Common myeloid progenitor, CD34-positive (primary cell): Measurements from ENCODE around the gene PXN.

Source experiments
- CTCF ChIA-PET: fragments of 350-600 bp; sonication (Branson Sonifier 250); formaldehyde crosslinking; loops from one replicate; lab custom pipeline; 2021; ENCODE audit warnings: antibody characterized with exemption; lab: Charles Lee
- POLR2A ChIA-PET: fragments of 350-600 bp; sonication (Branson Sonifier 250); formaldehyde crosslinking; loops from one replicate; lab custom pipeline; 2021; ENCODE audit warnings: antibody characterized with exemption; lab: Charles Lee
- DNase-seq, 3 donors: peaks; one replicate each; pipeline versions ENCODE4 v3.0.0 to v3.0.0-alpha.2; 2013
- H3K27ac ChIP-seq, 2 experiments: 1 replicate in 1 of 2; 2 replicates in 1 of 2; pipeline ENCODE4 v1.7.0; 2013; ENCODE audit warnings: inconsistent platforms in 2 of 2, low read length in 2 of 2, mild to moderate bottlenecking in 2 of 2, low read depth in 1 of 2, moderate library complexity in 1 of 2; ENCODE audit not compliant: severe bottlenecking in 2 of 2, insufficient read depth in 1 of 2, poor library complexity in 1 of 2
- H3K27me3 ChIP-seq, 5 experiments: replicated peaks in 2 of 5; 1 replicate in 3 of 5; 2 replicates in 2 of 5; pipeline versions ENCODE4 v1.6.1 to v1.7.0; 2013; ENCODE audit warnings: low read length in 4 of 5, mild to moderate bottlenecking in 2 of 5, moderate library complexity in 2 of 5, inconsistent platforms in 1 of 5; ENCODE audit not compliant: insufficient read depth in 5 of 5, control insufficient read depth in 4 of 5
- H3K36me3 ChIP-seq, 4 experiments: 1 replicate in 2 of 4; 2 replicates in 2 of 4; pipeline versions ENCODE4 v1.6.1 to v1.7.0; 2013; ENCODE audit warnings: low read length in 3 of 4, control low read depth in 1 of 4, mild to moderate bottlenecking in 1 of 4; ENCODE audit not compliant: control insufficient read depth in 4 of 4, insufficient read depth in 4 of 4
- H3K4me1 ChIP-seq, 4 experiments: 1 replicate in 3 of 4; 2 replicates in 1 of 4; pipeline versions ENCODE4 v1.6.1 to v1.7.1; 2013; ENCODE audit warnings: low read length in 3 of 4, mild to moderate bottlenecking in 3 of 4, control low read depth in 1 of 4, inconsistent platforms in 1 of 4, moderate library complexity in 1 of 4; ENCODE audit not compliant: control insufficient read depth in 4 of 4, insufficient read depth in 4 of 4; ENCODE audit errors: control extremely low read depth in 1 of 4
- H3K4me3 ChIP-seq, 7 experiments: 1 replicate in 4 of 7; 2 replicates in 3 of 7; pipeline versions ENCODE4 v1.5.1 to v1.7.0; 2013; ENCODE audit warnings: mild to moderate bottlenecking in 7 of 7, low read length in 6 of 7, moderate library complexity in 6 of 7, inconsistent platforms in 2 of 7, low read depth in 2 of 7, control low read depth in 1 of 7; ENCODE audit not compliant: insufficient read depth in 4 of 7, control insufficient read depth in 1 of 7; ENCODE audit errors: extremely low read depth in 1 of 7
- H3K9me3 ChIP-seq, 5 experiments: 1 replicate in 4 of 5; 2 replicates in 1 of 5; pipeline versions ENCODE4 v1.6.1 to v1.7.1; 2013; ENCODE audit warnings: low read length in 4 of 5, mild to moderate bottlenecking in 2 of 5, inconsistent platforms in 1 of 5, low read depth in 1 of 5, moderate library complexity in 1 of 5; ENCODE audit not compliant: control insufficient read depth in 4 of 5, insufficient read depth in 2 of 5; ENCODE audit errors: control extremely low read depth in 1 of 5
- WGBS: methylation state at CpG from one replicate; pipeline ENCODE4 v1.1.5; 2013; ENCODE audit not compliant: insufficient coverage; 5-methylcytosine and 5-hydroxymethylcytosine counted together

Gene PXN

GRCh38 chr12:120222288-120222832 is 43.2 kb downstream of the PXN start:
- Histone ChIP-seq H3K27me3 (no peaks in the 10 kb centered on the region), H3K4me3 (no peak overlapping the region), H3K9me3 (no peaks in the 10 kb centered on the region), H3K36me3 (peaks cover 7 to 60% (median 40%) of the 10 kb centered on the region in 4 experiments), H3K4me1 (peaks cover 2 to 36% (median 28%) of the 10 kb centered on the region in 4 experiments), H3K27ac (no peak overlapping the region)
- 95% methylated on average over 11 of the region's 12 CpGs for WGBS
- POLR2A ChIA-PET, result interaction anchor here (1.1 to 2.2 kb wide), 2 partner anchors 21 to 69 kb away, joined by 4 to 7 read pairs; partner anchors contain the start of genes RNU4-2 and RPLP0
- no peak for DNase-seq
- CTCF ChIA-PET, result interaction anchor here (1.1 to 17.6 kb wide), 4 partner anchors 9 to 69 kb away, joined by 3 to 879 read pairs (median 4); partner anchors contain the start of genes PXN and RNU4-2

GRCh38 chr12:120221576-120221900 is 44.0 kb downstream of the PXN start:
- ChIA-PET POLR2A (interaction anchor here (2.2 kb wide), 1 partner anchor 70 kb away, joined by 7 read pairs; the partner anchor contains the start of gene RNU4-2), CTCF (interaction anchor here (1.1 to 17.6 kb wide), 4 partner anchors 10 to 70 kb away, joined by 3 to 879 read pairs (median 4); partner anchors contain the start of genes PXN and RNU4-2)
- peaks cover 7 to 64% (median 41%) of the 10 kb centered on the region in 4 experiments for H3K36me3 ChIP-seq
- H3K4me1 ChIP-seq, result peaks cover 2 to 29% (median 25%) of the 10 kb centered on the region in 4 experiments
- H3K27ac ChIP-seq, result no peak overlapping the region
- H3K9me3 ChIP-seq, result no peaks in the 10 kb centered on the region
- H3K4me3 ChIP-seq, result no peak overlapping the region
- DNase-seq, result no peak
- H3K27me3 ChIP-seq, result no peaks in the 10 kb centered on the region
- 99% methylated on average over 9 of the region's 13 CpGs for WGBS

GRCh38 chr12:120220838-120221575 is 44.5 kb downstream of the PXN start:
- DNase-seq, result no peak
- no peak overlapping the region for H3K4me3 ChIP-seq
- peaks cover 0 to 23% (median 20%) of the 10 kb centered on the region in 4 experiments for H3K4me1 ChIP-seq
- POLR2A ChIA-PET, result interaction anchor here (2.2 kb wide), 1 partner anchor 71 kb away, joined by 7 read pairs; the partner anchor contains the start of gene RNU4-2
- no peaks in the 10 kb centered on the region for H3K9me3 ChIP-seq
- CTCF ChIA-PET, result interaction anchor here (1.3 to 17.6 kb wide), 3 partner anchors 10 to 70 kb away, joined by 3 to 879 read pairs (median 6); partner anchors contain the start of genes PXN and RNU4-2
- no peak overlapping the region for H3K27ac ChIP-seq
- no peaks in the 10 kb centered on the region for H3K27me3 ChIP-seq
- WGBS, result 99% methylated on average over 7 of the region's 10 CpGs
- peaks cover 7 to 65% (median 43%) of the 10 kb centered on the region in 4 experiments for H3K36me3 ChIP-seq

GRCh38 chr12:120218680-120219606 is 46.6 kb downstream of the PXN start:
- 97% methylated on average over 18 of the region's 19 CpGs for WGBS
- Histone ChIP-seq H3K9me3 (no peaks in the 10 kb centered on the region), H3K4me3 (no peak overlapping the region), H3K4me1 (peaks cover 0 to 3% (median under 1%) of the 10 kb centered on the region in 4 experiments), H3K27me3 (no peaks in the 10 kb centered on the region), H3K36me3 (peaks cover 7 to 81% (median 53%) of the 10 kb centered on the region in 4 experiments), H3K27ac (no peak overlapping the region)
- ChIA-PET CTCF (interaction anchor here (0.7 to 17.6 kb wide), 4 partner anchors 8 to 61 kb away, joined by 3 to 879 read pairs (median 13); partner anchors contain the start of genes PXN and RPLP0), POLR2A (interaction anchor here (0.6 to 0.8 kb wide), 2 partner anchors 9 to 18 kb away, joined by 3 read pairs; partner anchors contain the start of gene RPLP0)
- no peak for DNase-seq

GRCh38 chr12:120216742-120217605 is 48.6 kb downstream of the PXN start:
- ChIA-PET CTCF (interaction anchor here (0.9 to 17.6 kb wide), 3 partner anchors 10 to 39 kb away, joined by 5 to 879 read pairs (median 23); partner anchors contain the start of gene PXN), POLR2A (no interaction called here)
- 98% methylated on average over 29 of the region's 32 CpGs for WGBS
- Histone ChIP-seq H3K27ac (no peak overlapping the region), H3K4me1 (no peaks in the 10 kb centered on the region), H3K27me3 (no peaks in the 10 kb centered on the region), H3K4me3 (no peak overlapping the region), H3K36me3 (peaks cover 4 to 82% (median 54%) of the 10 kb centered on the region in 4 experiments), H3K9me3 (no peaks in the 10 kb centered on the region)
- DNase-seq, result no peak
